ENCODE data around the gene PRPSAP2.

Gene PRPSAP2

GRCh38 chr17:18896146-18896545 is 38.2 kb downstream of the PRPSAP2 start:
- no peak overlapping the region for H3K9ac ChIP-seq
- H3K79me2 ChIP-seq (ENCODE audit: insufficient read depth, low read depth) = no peaks in the 10 kb centered on the region
- peaks cover 8% of the 10 kb centered on the region for H3K4me1 ChIP-seq (ENCODE audit: low read depth, poor library complexity, severe bottlenecking)
- H3K36me3 ChIP-seq (ENCODE audit: insufficient read depth) = no peaks in the 10 kb centered on the region
- no peak for TF ChIP-seq CTCF (conservative IDR thresholded peaks at IDR 0.05; ENCODE audit: low read depth, low read length)
- no peak overlapping the region for H3K27ac ChIP-seq
- no peak overlapping the region for H3K4me3 ChIP-seq (IDR thresholded peaks at IDR 0.05; ENCODE audit: insufficient read depth, low read depth, low read length)
- no peak overlapping the region for H3K4me2 ChIP-seq
- no peaks in the 10 kb centered on the region for H4K20me1 ChIP-seq (ENCODE audit: insufficient read depth)
- no peak overlapping the region for H2AFZ ChIP-seq (ENCODE audit: low read depth)
- H3K27me3 ChIP-seq (ENCODE audit: insufficient read depth, low read depth) = no peaks in the 10 kb centered on the region

- H3K9ac ChIP-seq = no peak overlapping the region
- no peak overlapping the region for H3K4me2 ChIP-seq
- H2AFZ ChIP-seq (ENCODE audit: low read depth) = no peak overlapping the region
- no peaks in the 10 kb centered on the region for H3K27me3 ChIP-seq (ENCODE audit: insufficient read depth, low read depth)
- H3K27ac ChIP-seq = no peak overlapping the region
- H3K36me3 ChIP-seq (ENCODE audit: insufficient read depth) = no peaks in the 10 kb centered on the region
- H3K79me2 ChIP-seq (ENCODE audit: insufficient read depth, low read depth) = no peaks in the 10 kb centered on the region
- no peak for TF ChIP-seq CTCF (conservative IDR thresholded peaks at IDR 0.05; ENCODE audit: low read depth, low read length)
- H4K20me1 ChIP-seq (ENCODE audit: insufficient read depth) = no peaks in the 10 kb centered on the region
- H3K4me3 ChIP-seq (IDR thresholded peaks at IDR 0.05; ENCODE audit: insufficient read depth, low read depth, low read length) = no peak overlapping the region
- peaks cover 8% of the 10 kb centered on the region for H3K4me1 ChIP-seq (ENCODE audit: low read depth, poor library complexity, severe bottlenecking)
Measured at GRCh38 chr17:18896947-18897346, 39.0 kb downstream of the PRPSAP2 start.

- no peaks in the 10 kb centered on the region for H3K27me3 ChIP-seq (ENCODE audit: insufficient read depth, low read depth)
- H2AFZ ChIP-seq (ENCODE audit: low read depth) = no peak overlapping the region
- no peaks in the 10 kb centered on the region for H3K79me2 ChIP-seq (ENCODE audit: insufficient read depth, low read depth)
- no peak overlapping the region for H3K4me2 ChIP-seq
- H3K9ac ChIP-seq = no peak overlapping the region
- TF ChIP-seq CTCF (conservative IDR thresholded peaks at IDR 0.05; ENCODE audit: low read depth, low read length) = no peak
- H3K4me1 ChIP-seq (ENCODE audit: low read depth, poor library complexity, severe bottlenecking) = peaks cover 8% of the 10 kb centered on the region
- no peak overlapping the region for H3K27ac ChIP-seq
- no peaks in the 10 kb centered on the region for H4K20me1 ChIP-seq (ENCODE audit: insufficient read depth)
- H3K4me3 ChIP-seq (IDR thresholded peaks at IDR 0.05; ENCODE audit: insufficient read depth, low read depth, low read length) = no peak overlapping the region
- H3K36me3 ChIP-seq (ENCODE audit: insufficient read depth) = no peaks in the 10 kb centered on the region
Measured at GRCh38 chr17:18904482-18904881, 46.6 kb downstream of the PRPSAP2 start.

GRCh38 chr17:18905226-18905625 is 47.3 kb downstream of the PRPSAP2 start:
- H3K4me3 ChIP-seq (IDR thresholded peaks at IDR 0.05; ENCODE audit: insufficient read depth, low read depth, low read length) = no peak overlapping the region
- H3K4me2 ChIP-seq = no peak overlapping the region
- no peak for TF ChIP-seq CTCF (conservative IDR thresholded peaks at IDR 0.05; ENCODE audit: low read depth, low read length)
- no peaks in the 10 kb centered on the region for H3K36me3 ChIP-seq (ENCODE audit: insufficient read depth)
- H4K20me1 ChIP-seq (ENCODE audit: insufficient read depth) = no peaks in the 10 kb centered on the region
- no peak overlapping the region for H3K27ac ChIP-seq
- peaks cover 7% of the 10 kb centered on the region for H3K4me1 ChIP-seq (ENCODE audit: low read depth, poor library complexity, severe bottlenecking)
- H3K27me3 ChIP-seq (ENCODE audit: insufficient read depth, low read depth) = no peaks in the 10 kb centered on the region
- no peaks in the 10 kb centered on the region for H3K79me2 ChIP-seq (ENCODE audit: insufficient read depth, low read depth)
- H3K9ac ChIP-seq = no peak overlapping the region
- H2AFZ ChIP-seq (ENCODE audit: low read depth) = no peak overlapping the region
